K562 (cell line): Measurements from ENCODE around the gene ATP2B1. TPM values are rescaled to one million over a fixed set of nuclear protein-coding genes. Genes with fewer than 3 reads are reported as not detected.

Experiments
- AFF4 ChIP-seq: sonication (generic); formaldehyde crosslinking; IDR thresholded peaks from 2 replicates; pipeline ENCODE4 v1.8.0; 2023; ENCODE audit warnings: mild to moderate bottlenecking, missing genetic modification reagents
- ATF3 ChIP-seq, 2 experiments: fragments of 450-650 bp in 1 of 2; sonication (generic) in 1 of 2; formaldehyde crosslinking in 1 of 2; IDR thresholded peaks in 1 of 2; conservative IDR thresholded peaks in 1 of 2; 2 replicates each; pipeline versions ENCODE4 v1.6.1 to v1.8.1; 2016 to 2023; ENCODE audit warnings: mild to moderate bottlenecking in 2 of 2, moderate library complexity in 2 of 2, inconsistent platforms in 1 of 2, missing genetic modification reagents in 1 of 2
- BACH1 ChIP-seq: fragments of 200-800 bp; sonication (Bioruptor generic); IDR thresholded peaks from 2 replicates; pipeline ENCODE4 v1.6.1; 2016; ENCODE audit warnings: missing genetic modification characterization, missing compliant biosample characterization
- ESRRB ChIP-seq: fragments of 250-450 bp; sonication (Bioruptor Pico); IDR thresholded peaks from 2 replicates; pipeline ENCODE4 v1.5.0; 2020; ENCODE audit warnings: mild to moderate bottlenecking, moderate library complexity, borderline replicate concordance
- GTF2A2 ChIP-seq: IDR thresholded peaks from 2 replicates; pipeline ENCODE4 v1.6.1; 2016; ENCODE audit warnings: mild to moderate bottlenecking, missing genetic modification characterization, missing compliant biosample characterization
- HDAC2 ChIP-seq: fragments of 450-650 bp; IDR thresholded peaks from 2 replicates; pipeline ENCODE4 v1.6.1; 2016; ENCODE audit warnings: mild to moderate bottlenecking
- HDAC6 ChIP-seq: IDR thresholded peaks from 2 replicates; pipeline ENCODE4 v1.6.1; 2012; ENCODE audit warnings: low read depth, mild to moderate bottlenecking, control low read depth, inconsistent platforms, low read length, moderate library complexity
- HNRNPK ChIP-seq: fragments of 200-400 bp; formaldehyde crosslinking; IDR thresholded peaks from one replicate; pipeline ENCODE4 v1.6.1; 2018; ENCODE audit warnings: mild to moderate bottlenecking, low read depth, low read length; ENCODE audit not compliant: poor library complexity, severe bottlenecking
- KDM2B ChIP-seq: fragments of 250-450 bp; sonication (Bioruptor Pico); IDR thresholded peaks from 2 replicates; pipeline ENCODE4 v1.8.0; 2021; ENCODE audit warnings: mild to moderate bottlenecking, moderate library complexity
- MTA2 ChIP-seq: fragments of 450-650 bp; IDR thresholded peaks from 2 replicates; pipeline ENCODE4 v1.6.1; 2016; ENCODE audit warnings: low read depth
- NCOA4 ChIP-seq: fragments of 450-650 bp; IDR thresholded peaks from 2 replicates; pipeline ENCODE4 v1.6.1; 2018; ENCODE audit warnings: mild to moderate bottlenecking; ENCODE audit not compliant: partially characterized antibody
- NEUROD1 ChIP-seq: fragments of 150-350 bp; IDR thresholded peaks from 2 replicates; pipeline ENCODE4 v1.6.1; 2014; ENCODE audit warnings: borderline replicate concordance, low read length, low read depth; ENCODE audit not compliant: partially characterized antibody
- NONO ChIP-seq, 2 experiments: fragments of 200-400 bp in 1 of 2; fragments of 450-650 bp in 1 of 2; formaldehyde crosslinking in 1 of 2; IDR thresholded peaks; 2 replicates each; pipeline ENCODE4 v1.6.1; 2017; ENCODE audit warnings: low read depth in 2 of 2, mild to moderate bottlenecking in 2 of 2, moderate library complexity in 2 of 2, low read length in 1 of 2
- NR4A1 ChIP-seq, 2 experiments: fragments of 250-450 bp in 1 of 2; fragments of 450-650 bp in 1 of 2; sonication (Bioruptor Pico) in 1 of 2; IDR thresholded peaks; 2 replicates each; pipeline versions ENCODE4 v1.4.0 to v1.6.1; 2016 to 2020; ENCODE audit warnings: mild to moderate bottlenecking in 2 of 2, missing compliant biosample characterization in 1 of 2, missing genetic modification characterization in 1 of 2, moderate library complexity in 1 of 2
- PHF20 ChIP-seq: fragments of 450-650 bp; IDR thresholded peaks from 2 replicates; pipeline ENCODE4 v1.6.1; 2018; ENCODE audit not compliant: partially characterized antibody
- PPARD ChIP-seq: fragments of 250-450 bp; sonication (Bioruptor Pico); IDR thresholded peaks from 2 replicates; pipeline ENCODE4 v1.8.0; 2022; ENCODE audit warnings: inconsistent platforms, mild to moderate bottlenecking, moderate library complexity
- PURB ChIP-seq: sonication (generic); formaldehyde crosslinking; IDR thresholded peaks from 2 replicates; pipeline ENCODE4 v1.9.0; 2021; ENCODE audit warnings: low read depth, mild to moderate bottlenecking, missing genetic modification reagents
- TAF15 ChIP-seq: fragments of 200-400 bp; formaldehyde crosslinking; IDR thresholded peaks from 2 replicates; pipeline ENCODE4 v1.6.1; 2017; ENCODE audit warnings: mild to moderate bottlenecking, low read depth, low read length, moderate library complexity
- YBX1 ChIP-seq: fragments of 450-650 bp; IDR thresholded peaks from 2 replicates; pipeline ENCODE4 v1.7.1; 2016; ENCODE audit warnings: mild to moderate bottlenecking
- ZBTB1 ChIP-seq: sonication (generic); formaldehyde crosslinking; IDR thresholded peaks from 2 replicates; pipeline ENCODE4 v1.8.1; 2023; ENCODE audit warnings: missing genetic modification reagents, low read depth, mild to moderate bottlenecking, borderline replicate concordance
- ZNF121 ChIP-seq: sonication (generic); formaldehyde crosslinking; conservative IDR thresholded peaks from 2 replicates; pipeline ENCODE4 v1.8.0; 2022; ENCODE audit warnings: missing genetic modification reagents
- ZNF551 ChIP-seq: fragments of 250-450 bp; sonication (Bioruptor Pico); IDR thresholded peaks from 2 replicates; pipeline ENCODE4 v1.5.0; 2021; ENCODE audit warnings: mild to moderate bottlenecking, moderate library complexity
- ZNF589 ChIP-seq: fragments of 200-800 bp; sonication (Bioruptor generic); IDR thresholded peaks from 2 replicates; pipeline ENCODE4 v1.6.1; 2016; ENCODE audit warnings: low read depth, missing genetic modification characterization, missing compliant biosample characterization
- ZNF668 ChIP-seq: fragments of 250-450 bp; sonication (Bioruptor Pico); IDR thresholded peaks from 2 replicates; pipeline ENCODE4 v1.8.0; 2022; ENCODE audit warnings: mild to moderate bottlenecking, inconsistent platforms
- polyA plus RNA-seq, 8 experiments: library from polyadenylated mRNA; depleted of rRNA in 4 of 8; stranded (reverse) in 5 of 8; unstranded in 3 of 8; fragments of >200 nt; fragmentation: Nextera tagmentation in 2 of 8; fragmentation: Illumina TruSeq in 1 of 8; extraction: Ambion mirVana in 2 of 8; extraction: Trizol in 1 of 8; gene quantifications; 2 replicates each; pipeline versions ENCODE4 v1.2.1 to v1.2.3, GENCODE V29; 2011 to 2014; ENCODE audit warnings: inconsistent platforms in 1 of 8, missing spikeins in 1 of 8
- total RNA-seq, 7 experiments: library from RNA; depleted of rRNA in 6 of 7; stranded (reverse); fragments of >200 nt in 6 of 7; fragmentation: Illumina TruSeq in 2 of 7; extraction: Trizol in 2 of 7; gene quantifications; 2 replicates each; pipeline versions ENCODE4 v1.2.1 to v1.2.3, GENCODE V29; 2011 to 2021; ENCODE audit warnings: low replicate concordance in 1 of 7

ATP2B1 gene
- total and polyA plus RNA-seq, 9 of the 15 experiments (the other 6 are each of a cell fraction or from before 2014, with no cell fraction given): 8.6 to 39.0 (median 27.8) TPM

GRCh38 chr12:89663577-89664357 is 44.9 kb downstream of the ATP2B1 start (continued):
- no peak for TF ChIP-seq HNRNPK
- TF ChIP-seq ZNF551 (CRISPR knock-in tag): no peak
- no peak for TF ChIP-seq GTF2A2 (tag)
- TF ChIP-seq PURB (CRISPR knock-in tag): no peak
- TF ChIP-seq BACH1: no peak
- no peak for TF ChIP-seq PPARD
- peak; percentile 42 for TF ChIP-seq NEUROD1
- peak; percentile 50; the same call in 1 of the 2 replicates for TF ChIP-seq AFF4
- peak; percentile 68 for TF ChIP-seq MTA2
- no peak for TF ChIP-seq NR4A1 (CRISPR knock-in tag; IDR thresholded peaks at IDR 0.05)
- TF ChIP-seq NR4A1 (tag; IDR thresholded peaks at IDR 0.05): no peak
- no peak for TF ChIP-seq ZNF668 (CRISPR knock-in tag)
- TF ChIP-seq NCOA4: no peak
- TF ChIP-seq ESRRB: no peak
- no peak for TF ChIP-seq NONO (IDR thresholded peaks at IDR 0.05; ENCODE audit: low read depth in 2 of 2, low read length in 1 of 2)
- no peak for TF ChIP-seq HDAC2
- no peak for TF ChIP-seq TAF15
- peak; percentile 94 for TF ChIP-seq ATF3 (IDR thresholded peaks at IDR 0.05)
- TF ChIP-seq ATF3 (CRISPR knock-in tag; conservative IDR thresholded peaks at IDR 0.05): no peak
- no peak for TF ChIP-seq PHF20
- TF ChIP-seq ZNF589 (CRISPR knock-in tag): peak; percentile 55; the same call in 1 of the 2 replicates
- no peak for TF ChIP-seq KDM2B (CRISPR knock-in tag)
- no peak for TF ChIP-seq HDAC6
- no peak for TF ChIP-seq ZBTB1
- TF ChIP-seq ZNF121 (CRISPR knock-in tag): no peak
- no peak for TF ChIP-seq YBX1
